SU-DHL-6 (cell line): ENCODE measurements around the gene ATG2A.

ENCODE experiments used
- CTCF ChIP-seq: fragments of 200-600 bp; sonication (generic); IDR thresholded peaks from one replicate; pipeline ENCODE4 v1.5.1; 2017; ENCODE audit warnings: antibody characterized with exemption, mild to moderate bottlenecking, low read length, moderate library complexity; ENCODE audit not compliant: insufficient read depth, poor library complexity, severe bottlenecking
- EZH2phosphoT487 ChIP-seq: fragments of 200-600 bp; sonication (generic), shearing (Covaris generic); conservative IDR thresholded peaks from 2 replicates; pipeline ENCODE4 v1.6.1; 2018; ENCODE audit warnings: mild to moderate bottlenecking, antibody characterized with exemption, low read length, moderate library complexity, mixed read lengths

- no peak for TF ChIP-seq CTCF
- no peak for TF ChIP-seq EZH2phosphoT487
These were observed 58.3 kb downstream of the ATG2A start for GRCh38 chr11:64858467-64859263.
